Gastroesophageal sphincter (tissue), 3 donors: ENCODE results near the gene RBM7.

ENCODE experiments used
- CTCF ChIP-seq, 4 experiments: fragments of 200-600 bp in 2 of 4; fragments of 450-650 bp in 2 of 4; sonication (generic) in 1 of 4; IDR thresholded peaks; one replicate each; pipeline ENCODE4 v1.5.1; 2017 to 2019; ENCODE audit warnings: antibody characterized with exemption in 4 of 4, mild to moderate bottlenecking in 2 of 4, moderate library complexity in 2 of 4
- POLR2AphosphoS5 ChIP-seq: sonication (generic); formaldehyde crosslinking; IDR thresholded peaks from one replicate; pipeline ENCODE4 v1.6.1; 2017; ENCODE audit warnings: antibody characterized with exemption

GRCh38 chr11:114416441-114416961 is 16.0 kb downstream of the RBM7 start:
- TF ChIP-seq CTCF (IDR thresholded peaks at IDR 0.05) (no peak), POLR2AphosphoS5 (no peak)
